Stimulated activated CD4-positive, alpha-beta T cell treated with anti-CD3 and anti-CD28 coated beads, TNF-alpha, amount 100 ng/mL, for 24 hours (primary cell): Measurements from ENCODE around the gene DDX18.

Source experiments
- DNase-seq, 3 experiments: peaks; one replicate each; pipeline ENCODE4 v3.0.0-alpha.2; 2020; ENCODE audit warnings: low read depth in 3 of 3

DDX18 gene

GRCh38 chr2:117834992-117835391 is 20.5 kb downstream of the DDX18 start:
- no peak for DNase-seq

- peak in 2 of 3 experiments; percentile 27 to 54 for DNase-seq
These were observed 21.7 kb downstream of the DDX18 start for GRCh38 chr2:117835990-117836760.

- DNase-seq, result no peak
These were observed 30.8 kb downstream of the DDX18 start for GRCh38 chr2:117845304-117845703.

GRCh38 chr2:117850015-117850414 is 35.5 kb downstream of the DDX18 start:
- DNase-seq, result no peak

GRCh38 chr2:117850461-117850860 is 36.0 kb downstream of the DDX18 start:
- no peak for DNase-seq

- no peak for DNase-seq
These were observed 37.5 kb downstream of the DDX18 start for GRCh38 chr2:117851969-117852368.

GRCh38 chr2:117853316-117853715 is 38.8 kb downstream of the DDX18 start:
- no peak for DNase-seq

- DNase-seq, result no peak
These were observed 39.4 kb downstream of the DDX18 start for GRCh38 chr2:117853873-117854272.

GRCh38 chr2:117854610-117855009 is 40.1 kb downstream of the DDX18 start:
- no peak for DNase-seq

GRCh38 chr2:117855886-117856285 is 41.4 kb downstream of the DDX18 start:
- no peak for DNase-seq

GRCh38 chr2:117856415-117857210 is 42.1 kb downstream of the DDX18 start:
- no peak for DNase-seq

GRCh38 chr2:117858336-117858735 is 43.8 kb downstream of the DDX18 start:
- no peak for DNase-seq

- no peak for DNase-seq
These were observed 44.5 kb downstream of the DDX18 start for GRCh38 chr2:117858892-117859531.

- no peak for DNase-seq
These were observed 45.0 kb downstream of the DDX18 start for GRCh38 chr2:117859532-117859911.

- DNase-seq, result no peak
These were observed 45.6 kb downstream of the DDX18 start for GRCh38 chr2:117859924-117860647.

- no peak for DNase-seq
These were observed 48.0 kb downstream of the DDX18 start for GRCh38 chr2:117862459-117862858.

GRCh38 chr2:117875786-117876185 is 61.3 kb downstream of the DDX18 start:
- no peak for DNase-seq

- no peak for DNase-seq
These were observed 64.5 kb downstream of the DDX18 start for GRCh38 chr2:117879003-117879402.
